Gastrocnemius medialis (tissue), 4 donors: ENCODE data around the gene RAB6B. TPM values are rescaled to one million over a fixed set of nuclear protein-coding genes. Genes with fewer than 3 reads are reported as not detected.

Source experiments
- ATAC-seq, 2 donors: fragments of 150-250 bp; one replicate each; pipeline ENCODE4 v1.9.1; 2016
- DNase-seq, 2 donors: peaks; one replicate each; pipeline ENCODE4 v3.0.0-alpha.2; 2019
- H3K27ac ChIP-seq, 4 donors: fragments of 200-600 bp; sonication (generic); 1 replicate in 1 of 4; 2 replicates in 3 of 4; pipeline ENCODE4 v1.5.1; 2016 to 2018; ENCODE audit warnings: mild to moderate bottlenecking in 2 of 4, moderate library complexity in 1 of 4
- H3K27me3 ChIP-seq, 3 donors: fragments of 200-600 bp; sonication (generic) in 2 of 3; 1 replicate in 1 of 3; 2 replicates in 2 of 3; pipeline versions ENCODE4 v1.5.1 to v1.6.0; 2016 to 2019; ENCODE audit warnings: mild to moderate bottlenecking in 1 of 3, moderate library complexity in 1 of 3
- H3K36me3 ChIP-seq, 2 donors: fragments of 200-600 bp; sonication (generic) in 1 of 2; one replicate each; pipeline ENCODE4 v1.5.1; 2017 to 2018
- H3K4me1 ChIP-seq, 2 donors: fragments of 200-600 bp; sonication (generic) in 1 of 2; one replicate each; pipeline ENCODE4 v1.5.1; 2016 to 2017; ENCODE audit warnings: mild to moderate bottlenecking in 2 of 2
- H3K4me3 ChIP-seq, 4 donors: fragments of 200-600 bp; sonication (generic) in 3 of 4; 1 replicate in 1 of 4; 2 replicates in 3 of 4; pipeline ENCODE4 v1.5.1; 2016 to 2019; ENCODE audit warnings: mild to moderate bottlenecking in 2 of 4
- H3K9me3 ChIP-seq, 3 donors: fragments of 200-600 bp; sonication (generic) in 2 of 3; 1 replicate in 1 of 3; 2 replicates in 2 of 3; pipeline ENCODE4 v1.5.1; 2016 to 2019
- CTCF ChIP-seq, 5 experiments: fragments of 450-650 bp in 3 of 5; fragments of 200-600 bp in 2 of 5; sonication (generic) in 2 of 5; IDR thresholded peaks in 4 of 5; conservative IDR thresholded peaks in 1 of 5; 1 replicate in 4 of 5; 2 replicates in 1 of 5; pipeline ENCODE4 v1.5.1; 2016 to 2019; ENCODE audit warnings: antibody characterized with exemption in 5 of 5, mild to moderate bottlenecking in 3 of 5, moderate library complexity in 3 of 5
- POLR2A ChIP-seq, 2 donors: fragments of 450-650 bp; IDR thresholded peaks; one replicate each; pipeline ENCODE4 v1.6.1; 2017; ENCODE audit warnings: antibody characterized with exemption in 2 of 2, mild to moderate bottlenecking in 2 of 2, moderate library complexity in 2 of 2
- in situ Hi-C, 4 donors: fragments of 200-750 bp; cut with MboI; loops; one replicate each; pipeline versions ENCODE4 v1.15.0 to v1.8.0; 2017; ENCODE audit warnings: low sequenced_read_pairs in 4 of 4
- intact Hi-C: fragments of 100-400 bp; cut with DNase I; formaldehyde crosslinking; loops from one replicate; pipeline ENCODE4 v1.15.1; 2023; ENCODE audit warnings: low total_unique reads
- total RNA-seq, 4 donors: library from RNA; depleted of rRNA; stranded (reverse); fragments of >200 nt; gene quantifications; one replicate each; pipeline versions ENCODE4 v1.1.0 to v1.2.3, GENCODE V29; 2016

The RAB6B gene
- total RNA-seq, 4 donors from 2014 or later, result 0.31 to 1.1 (median 0.72) TPM

- H3K9me3 ChIP-seq, result no peaks in the 10 kb centered on the region
- no peaks in the 10 kb centered on the region for H3K27me3 ChIP-seq
- ATAC-seq (no peak), DNase-seq (no peak)
- no peaks in the 10 kb centered on the region for H3K4me1 ChIP-seq
- TF ChIP-seq POLR2A (IDR thresholded peaks at IDR 0.05), result no peak
- no peak for TF ChIP-seq CTCF (IDR thresholded peaks at IDR 0.05 in 4 of 5, conservative IDR thresholded peaks at IDR 0.05 in 1 of 5)
- intact Hi-C loops (no loop called here), in situ Hi-C loops (no loop called here)
- H3K4me3 ChIP-seq, result no peak overlapping the region
- no peaks in the 10 kb centered on the region for H3K36me3 ChIP-seq
- H3K27ac ChIP-seq, result no peak overlapping the region
Measured at GRCh38 chr3:133872161-133872560, 23.5 kb downstream of the RAB6B start.

- ATAC-seq, result no peak
- no peak overlapping the region for H3K27ac ChIP-seq
Measured at GRCh38 chr3:133871368-133872090, 24.2 kb downstream of the RAB6B start.

GRCh38 chr3:133870822-133871221, 24.9 kb downstream of the RAB6B start:
- DNase-seq (no peak), ATAC-seq (no peak)
- TF ChIP-seq CTCF (IDR thresholded peaks at IDR 0.05 in 4 of 5, conservative IDR thresholded peaks at IDR 0.05 in 1 of 5) (no peak), POLR2A (IDR thresholded peaks at IDR 0.05) (no peak)
- no peaks in the 10 kb centered on the region for H3K9me3 ChIP-seq
- no peak overlapping the region for H3K27ac ChIP-seq
- H3K36me3 ChIP-seq, result no peaks in the 10 kb centered on the region
- no peak overlapping the region for H3K4me3 ChIP-seq
- no peaks in the 10 kb centered on the region for H3K27me3 ChIP-seq
- in situ Hi-C loops (no loop called here), intact Hi-C loops (no loop called here)
- H3K4me1 ChIP-seq, result no peaks in the 10 kb centered on the region

More at GRCh38 chr3:133871368-133872090, 24.2 kb downstream of the RAB6B start:
- in situ Hi-C loops (no loop called here), intact Hi-C loops (no loop called here)
- TF ChIP-seq POLR2A (IDR thresholded peaks at IDR 0.05) (no peak), CTCF (IDR thresholded peaks at IDR 0.05 in 4 of 5, conservative IDR thresholded peaks at IDR 0.05 in 1 of 5) (no peak)
- Histone ChIP-seq H3K36me3 (no peaks in the 10 kb centered on the region), H3K27me3 (no peaks in the 10 kb centered on the region), H3K4me3 (no peak overlapping the region), H3K4me1 (no peaks in the 10 kb centered on the region), H3K9me3 (no peaks in the 10 kb centered on the region)
- no peak for DNase-seq

GRCh38 chr3:133869586-133869985, 26.1 kb downstream of the RAB6B start:
- DNase-seq (no peak), ATAC-seq (no peak)
- in situ Hi-C loops, result no loop called here
- TF ChIP-seq CTCF (IDR thresholded peaks at IDR 0.05 in 4 of 5, conservative IDR thresholded peaks at IDR 0.05 in 1 of 5) (no peak), POLR2A (IDR thresholded peaks at IDR 0.05) (no peak)
- no peak overlapping the region for H3K4me3 ChIP-seq
- no peaks in the 10 kb centered on the region for H3K9me3 ChIP-seq
- H3K4me1 ChIP-seq, result no peaks in the 10 kb centered on the region
- H3K27me3 ChIP-seq, result no peaks in the 10 kb centered on the region
- H3K36me3 ChIP-seq, result no peaks in the 10 kb centered on the region
- intact Hi-C loops, result no loop called here
- no peak overlapping the region for H3K27ac ChIP-seq
